HL-60 (cell line): ENCODE data around the gene CDH23.

Experiments used
- DNase-seq, 2 experiments: peaks; one replicate each; pipeline ENCODE4 v3.0.0-alpha.2; 2010 to 2020; ENCODE audit warnings: low read depth in 1 of 2, low spot score in 1 of 2
- H3K27ac ChIP-seq: fragments of 250-450 bp; sonication (Bioruptor Pico); replicated peaks from 2 replicates; pipeline ENCODE4 v1.5.1; 2020; ENCODE audit warnings: mild to moderate bottlenecking, moderate library complexity
- H3K27me3 ChIP-seq: fragments of 250-450 bp; sonication (Bioruptor Pico); 2 replicates; pipeline ENCODE4 v1.5.1; 2021; ENCODE audit warnings: mild to moderate bottlenecking, moderate library complexity; ENCODE audit not compliant: insufficient read depth, poor library complexity, severe bottlenecking
- H3K4me3 ChIP-seq: replicated peaks from 2 replicates; pipeline ENCODE4 v1.5.1; 2011; ENCODE audit warnings: mild to moderate bottlenecking, control low read depth, low read length; ENCODE audit not compliant: insufficient read depth
- CTCF ChIP-seq: IDR thresholded peaks from one replicate; pipeline ENCODE4 v1.5.1; 2011; ENCODE audit warnings: low read length, control low read depth, inconsistent platforms; ENCODE audit not compliant: insufficient read depth
- GABPA ChIP-seq: IDR thresholded peaks from 2 replicates; pipeline ENCODE4 v1.6.1; 2012; ENCODE audit warnings: low read depth
- POLR2AphosphoS5 ChIP-seq: IDR thresholded peaks from 2 replicates; pipeline ENCODE4 v1.6.1; 2012; ENCODE audit warnings: low read depth
- SPI1 ChIP-seq: IDR thresholded peaks from 2 replicates; pipeline ENCODE4 v1.6.1; 2012; ENCODE audit warnings: low read depth, mild to moderate bottlenecking, borderline replicate concordance
- TF ChIP-seq, protein P1 (sequence below): IDR thresholded peaks from 2 replicates; pipeline ENCODE4 v1.6.1; 2012; ENCODE audit warnings: low read depth; ENCODE audit not compliant: insufficient replicate concordance

The CDH23 gene

GRCh38 chr10:71737834-71738197 lies 341.1 kb downstream of the CDH23 start:
- TF ChIP-seq POLR2AphosphoS5 (no peak), CTCF (no peak), GABPA (no peak), SPI1 (no peak)
- TF ChIP-seq, protein P1, sequence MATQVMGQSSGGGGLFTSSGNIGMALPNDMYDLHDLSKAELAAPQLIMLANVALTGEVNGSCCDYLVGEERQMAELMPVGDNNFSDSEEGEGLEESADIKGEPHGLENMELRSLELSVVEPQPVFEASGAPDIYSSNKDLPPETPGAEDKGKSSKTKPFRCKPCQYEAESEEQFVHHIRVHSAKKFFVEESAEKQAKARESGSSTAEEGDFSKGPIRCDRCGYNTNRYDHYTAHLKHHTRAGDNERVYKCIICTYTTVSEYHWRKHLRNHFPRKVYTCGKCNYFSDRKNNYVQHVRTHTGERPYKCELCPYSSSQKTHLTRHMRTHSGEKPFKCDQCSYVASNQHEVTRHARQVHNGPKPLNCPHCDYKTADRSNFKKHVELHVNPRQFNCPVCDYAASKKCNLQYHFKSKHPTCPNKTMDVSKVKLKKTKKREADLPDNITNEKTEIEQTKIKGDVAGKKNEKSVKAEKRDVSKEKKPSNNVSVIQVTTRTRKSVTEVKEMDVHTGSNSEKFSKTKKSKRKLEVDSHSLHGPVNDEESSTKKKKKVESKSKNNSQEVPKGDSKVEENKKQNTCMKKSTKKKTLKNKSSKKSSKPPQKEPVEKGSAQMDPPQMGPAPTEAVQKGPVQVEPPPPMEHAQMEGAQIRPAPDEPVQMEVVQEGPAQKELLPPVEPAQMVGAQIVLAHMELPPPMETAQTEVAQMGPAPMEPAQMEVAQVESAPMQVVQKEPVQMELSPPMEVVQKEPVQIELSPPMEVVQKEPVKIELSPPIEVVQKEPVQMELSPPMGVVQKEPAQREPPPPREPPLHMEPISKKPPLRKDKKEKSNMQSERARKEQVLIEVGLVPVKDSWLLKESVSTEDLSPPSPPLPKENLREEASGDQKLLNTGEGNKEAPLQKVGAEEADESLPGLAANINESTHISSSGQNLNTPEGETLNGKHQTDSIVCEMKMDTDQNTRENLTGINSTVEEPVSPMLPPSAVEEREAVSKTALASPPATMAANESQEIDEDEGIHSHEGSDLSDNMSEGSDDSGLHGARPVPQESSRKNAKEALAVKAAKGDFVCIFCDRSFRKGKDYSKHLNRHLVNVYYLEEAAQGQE: no peak
- Histone ChIP-seq H3K27ac (peak overlapping the region; percentile 77), H3K4me3 (no peak overlapping the region), H3K27me3 (no peaks in the 10 kb centered on the region)
- peak in 1 of 2 experiments; percentile 17 for DNase-seq

DNA sequence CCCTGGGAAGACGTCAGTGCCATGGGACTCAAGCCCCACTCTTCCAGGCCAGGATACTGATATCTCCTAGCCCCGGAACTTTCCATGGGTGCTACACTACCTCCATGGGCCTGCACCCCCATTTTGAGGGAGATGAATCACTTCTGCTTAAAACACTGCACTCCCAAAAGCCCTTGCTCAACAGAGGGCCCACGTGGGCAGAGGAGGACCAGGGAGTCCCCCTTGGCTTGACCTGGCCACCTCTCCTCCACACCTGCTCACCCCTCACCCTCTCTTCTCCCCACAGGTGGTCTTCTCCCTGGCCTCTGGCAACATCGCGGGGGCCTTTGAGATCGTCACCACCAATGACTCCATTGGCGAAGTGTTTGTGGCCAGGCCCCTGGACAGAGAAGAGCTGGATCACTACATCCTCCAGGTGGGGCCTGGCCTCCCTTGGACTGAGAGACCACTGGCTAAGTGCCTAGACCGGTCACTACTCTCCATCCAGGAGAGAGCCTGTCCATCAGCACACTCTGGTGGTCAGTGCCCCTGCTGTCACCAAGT lies 342.7 kb downstream of the CDH23 start:
- H3K27ac ChIP-seq: no peak overlapping the region
- DNase-seq: no peak
- no peak for TF ChIP-seq SPI1
- no peak for TF ChIP-seq GABPA
- TF ChIP-seq CTCF: no peak
- TF ChIP-seq POLR2AphosphoS5: no peak
- TF ChIP-seq, protein P1: no peak
- no peaks in the 10 kb centered on the region for H3K27me3 ChIP-seq
- no peak overlapping the region for H3K4me3 ChIP-seq

GRCh38 chr10:71740069-71740653 lies 343.4 kb downstream of the CDH23 start:
- no peak overlapping the region for H3K4me3 ChIP-seq
- peak in 1 of 2 experiments; percentile 78 for DNase-seq
- TF ChIP-seq GABPA: no peak
- no peak for TF ChIP-seq POLR2AphosphoS5
- no peak for TF ChIP-seq SPI1
- TF ChIP-seq, protein P1: no peak
- TF ChIP-seq CTCF: no peak
- H3K27me3 ChIP-seq: no peaks in the 10 kb centered on the region
- H3K27ac ChIP-seq: no peak overlapping the region
